Vagina (tissue), 2 donors: ENCODE measurements around the gene ANKS1B.

Source experiments
- POLR2A ChIP-seq, 2 donors: fragments of 450-650 bp; IDR thresholded peaks; one replicate each; pipeline ENCODE4 v1.6.1; 2017; ENCODE audit warnings: antibody characterized with exemption in 2 of 2, mild to moderate bottlenecking in 2 of 2, moderate library complexity in 2 of 2
- TF ChIP-seq, protein P1 (sequence below), 3 experiments: fragments of 450-650 bp in 2 of 3; fragments of 200-600 bp in 1 of 3; sonication (generic) in 1 of 3; IDR thresholded peaks; one replicate each; pipeline ENCODE4 v1.5.1; 2017 to 2019; ENCODE audit warnings: antibody characterized with exemption in 3 of 3, mild to moderate bottlenecking in 2 of 3, moderate library complexity in 2 of 3

DNA sequence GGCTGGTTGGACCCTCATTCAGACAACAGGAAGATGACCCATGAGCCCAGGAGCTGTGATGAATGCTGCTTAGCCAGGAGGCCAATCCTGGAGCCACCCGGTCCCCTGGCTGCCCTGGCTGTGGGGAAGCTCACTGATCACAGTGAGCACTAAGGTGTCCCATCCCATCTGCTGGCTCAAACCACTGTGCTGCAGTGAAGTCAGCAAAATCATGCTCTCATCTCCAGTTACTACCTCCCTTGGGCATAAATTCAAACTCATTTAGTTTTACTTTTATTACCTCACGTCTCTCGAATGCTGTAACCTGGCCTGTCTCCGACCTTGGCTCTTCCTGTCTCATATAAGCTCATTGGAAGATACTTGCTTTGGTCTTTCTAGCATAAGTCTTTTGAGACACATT, 1227.3 kb downstream of the ANKS1B start:
- TF ChIP-seq, protein P1, sequence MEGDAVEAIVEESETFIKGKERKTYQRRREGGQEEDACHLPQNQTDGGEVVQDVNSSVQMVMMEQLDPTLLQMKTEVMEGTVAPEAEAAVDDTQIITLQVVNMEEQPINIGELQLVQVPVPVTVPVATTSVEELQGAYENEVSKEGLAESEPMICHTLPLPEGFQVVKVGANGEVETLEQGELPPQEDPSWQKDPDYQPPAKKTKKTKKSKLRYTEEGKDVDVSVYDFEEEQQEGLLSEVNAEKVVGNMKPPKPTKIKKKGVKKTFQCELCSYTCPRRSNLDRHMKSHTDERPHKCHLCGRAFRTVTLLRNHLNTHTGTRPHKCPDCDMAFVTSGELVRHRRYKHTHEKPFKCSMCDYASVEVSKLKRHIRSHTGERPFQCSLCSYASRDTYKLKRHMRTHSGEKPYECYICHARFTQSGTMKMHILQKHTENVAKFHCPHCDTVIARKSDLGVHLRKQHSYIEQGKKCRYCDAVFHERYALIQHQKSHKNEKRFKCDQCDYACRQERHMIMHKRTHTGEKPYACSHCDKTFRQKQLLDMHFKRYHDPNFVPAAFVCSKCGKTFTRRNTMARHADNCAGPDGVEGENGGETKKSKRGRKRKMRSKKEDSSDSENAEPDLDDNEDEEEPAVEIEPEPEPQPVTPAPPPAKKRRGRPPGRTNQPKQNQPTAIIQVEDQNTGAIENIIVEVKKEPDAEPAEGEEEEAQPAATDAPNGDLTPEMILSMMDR (IDR thresholded peaks at IDR 0.05), result no peak
- no peak for TF ChIP-seq POLR2A (IDR thresholded peaks at IDR 0.05)
